Islet precursor cell (in vitro differentiated cells): ENCODE data around the gene TBX1.
A peak's percentile ranks its signal among the peaks of the same experiment; 100 is the strongest.

Experiments used
- DNase-seq: peaks from one replicate; pipeline ENCODE4 v3.0.0-alpha.2; 2018

The TBX1 gene

GRCh38 chr22:19815823-19816290 is 55.3 kb downstream of the TBX1 start:
- DNase-seq: no peak

- peak; percentile 49 for DNase-seq
These were observed 56.0 kb downstream of the TBX1 start for GRCh38 chr22:19816372-19817119.
